ENCODE results near the gene AXIN1. TPM values are rescaled to one million over a fixed set of nuclear protein-coding genes. Genes with fewer than 3 reads are reported as not detected.

AXIN1 gene
- total and polyA plus RNA-seq, 2 donors (not counting 3 experiments of a cell fraction or from before 2014, with no cell fraction given): 8.3 to 21.9 TPM

DNA sequence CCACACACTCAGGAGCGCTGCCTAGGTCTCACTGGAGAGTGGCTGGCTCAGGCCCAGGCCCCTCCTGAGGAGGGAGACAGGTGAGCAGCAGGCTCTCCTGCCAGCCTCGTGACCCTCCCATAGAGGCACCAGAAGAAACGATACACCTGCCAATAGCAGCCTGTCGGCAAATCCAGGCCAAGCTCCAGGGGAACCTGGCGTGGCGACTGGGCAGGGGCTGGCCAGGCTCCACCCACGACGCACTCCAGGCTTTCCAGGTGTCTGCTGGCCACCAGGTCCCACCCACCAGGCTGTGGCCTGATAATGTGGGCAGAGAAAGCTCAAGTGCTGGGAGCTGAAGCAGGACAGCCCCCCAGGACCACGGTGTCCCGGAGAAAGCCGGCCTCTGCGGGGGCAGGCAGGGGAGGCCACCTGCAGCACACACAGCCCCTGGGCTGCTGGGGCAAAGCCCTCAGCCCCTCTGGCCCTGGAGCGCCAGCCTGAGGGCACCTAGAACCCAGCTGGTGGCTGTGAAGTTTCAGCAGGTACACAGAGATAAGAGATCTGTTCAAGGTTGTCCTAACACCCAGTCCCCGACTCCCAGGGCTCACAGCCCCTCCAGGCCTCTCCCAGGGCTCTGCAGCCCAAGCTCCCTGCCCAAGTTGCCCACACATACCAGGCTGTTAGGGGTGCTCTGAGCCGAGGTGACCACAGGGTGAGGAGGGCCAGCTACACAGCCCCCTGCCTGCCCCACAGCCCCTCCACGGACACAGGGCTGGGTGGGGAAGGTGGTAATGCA is 26.8 kb upstream of the AXIN1 start:
- Histone ChIP-seq H3K9me1 (replicated peaks; ENCODE audit: control insufficient read depth, extremely low read depth, insufficient read depth, low read length) (no peaks in the 10 kb centered on the region), H4K20me1 (replicated peaks; ENCODE audit: control insufficient read depth, extremely low read depth, insufficient read depth, low read length) (no peaks in the 10 kb centered on the region), H3K36me3 (ENCODE audit: control insufficient read depth in 2 of 2, extremely low read depth in 1 of 2, insufficient read depth in 2 of 2, low read length in 2 of 2) (peaks cover 1 to 24% of the 10 kb centered on the region in 2 experiments), H3K79me2 (ENCODE audit: control insufficient read depth, insufficient read depth, low read length) (peaks cover 26% of the 10 kb centered on the region), H3K27ac (ENCODE audit: insufficient read depth, low read depth, low read length) (no peak overlapping the region), H3K9me3 (replicated peaks; ENCODE audit: control insufficient read depth, insufficient read depth, low read length) (no peaks in the 10 kb centered on the region), H3K4me1 (ENCODE audit: control insufficient read depth, extremely low read depth, insufficient read depth, low read length) (peaks cover 20% of the 10 kb centered on the region), H3K9ac (replicated peaks; ENCODE audit: extremely low read depth, insufficient read depth, low read length) (no peak overlapping the region), H3K4me3 (replicated peaks in 1 of 3; ENCODE audit: insufficient read depth in 1 of 3, low read depth in 1 of 3, low read length in 3 of 3) (no peak overlapping the region), H2AFZ (ENCODE audit: low read depth, low read length) (no peak overlapping the region), H3K4me2 (ENCODE audit: insufficient read depth, low read length) (no peak overlapping the region), H3K27me3 (ENCODE audit: control insufficient read depth in 2 of 2, insufficient read depth in 2 of 2, low read length in 2 of 2) (no peaks in the 10 kb centered on the region)
- no peak for FAIRE-seq
- no TSS peak for BruUV-seq (replicated peaks)
- dilution Hi-C loops (cut with MboI; ENCODE audit: extremely low pct_ligation_motif_present, low sequenced_read_pairs): no loop called here
- TF ChIP-seq POLR2A (IDR thresholded peaks at IDR 0.05; ENCODE audit: low read depth, low read length) (no peak), POLR2AphosphoS5 (IDR thresholded peaks at IDR 0.05; ENCODE audit: insufficient read depth, low read depth, low read length) (no peak), FOS (IDR thresholded peaks at IDR 0.05; ENCODE audit: borderline replicate concordance, insufficient read depth, low read length) (no peak), EZH2 (IDR thresholded peaks at IDR 0.05; ENCODE audit: borderline replicate concordance, low read depth, low read length, severe bottlenecking) (no peak)
- TF ChIP-seq, protein P1, sequence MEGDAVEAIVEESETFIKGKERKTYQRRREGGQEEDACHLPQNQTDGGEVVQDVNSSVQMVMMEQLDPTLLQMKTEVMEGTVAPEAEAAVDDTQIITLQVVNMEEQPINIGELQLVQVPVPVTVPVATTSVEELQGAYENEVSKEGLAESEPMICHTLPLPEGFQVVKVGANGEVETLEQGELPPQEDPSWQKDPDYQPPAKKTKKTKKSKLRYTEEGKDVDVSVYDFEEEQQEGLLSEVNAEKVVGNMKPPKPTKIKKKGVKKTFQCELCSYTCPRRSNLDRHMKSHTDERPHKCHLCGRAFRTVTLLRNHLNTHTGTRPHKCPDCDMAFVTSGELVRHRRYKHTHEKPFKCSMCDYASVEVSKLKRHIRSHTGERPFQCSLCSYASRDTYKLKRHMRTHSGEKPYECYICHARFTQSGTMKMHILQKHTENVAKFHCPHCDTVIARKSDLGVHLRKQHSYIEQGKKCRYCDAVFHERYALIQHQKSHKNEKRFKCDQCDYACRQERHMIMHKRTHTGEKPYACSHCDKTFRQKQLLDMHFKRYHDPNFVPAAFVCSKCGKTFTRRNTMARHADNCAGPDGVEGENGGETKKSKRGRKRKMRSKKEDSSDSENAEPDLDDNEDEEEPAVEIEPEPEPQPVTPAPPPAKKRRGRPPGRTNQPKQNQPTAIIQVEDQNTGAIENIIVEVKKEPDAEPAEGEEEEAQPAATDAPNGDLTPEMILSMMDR (IDR thresholded peaks at IDR 0.05; ENCODE audit: extremely low read depth in 1 of 2, insufficient read depth in 1 of 2, low read depth in 1 of 2, low read length in 2 of 2): no peak
- ChIA-PET CTCF (interaction anchor here (1.2 to 2.5 kb wide), 3 partner anchors 9 to 108 kb away, joined by 4 to 7 read pairs (median 4); partner anchors contain the start of gene MRPL28), POLR2A (no interaction called here)
- no peak for DNase-seq (ENCODE audit: low read depth, low spot score)
- intact Hi-C loops (cut with micrococcal nuclease): no loop called here

Data from endothelial cell of umbilical vein (primary cell).